CD4-positive, alpha-beta T cell treated with Interleukin-12 subunit alpha and Interleukin-12 subunit beta, for 1 hour (primary cell): Measurements from ENCODE around the gene COL19A1.
A peak's percentile ranks its signal among the peaks of the same experiment; 100 is the strongest.
"Not testable (repeated sequence)": the region's sequence is repeated elsewhere in the genome, so short reads cannot be mapped to it uniquely, and the experiment has no call there.

Source experiments
- DNase-seq: peaks from one replicate; pipeline ENCODE4 v3.0.0-alpha.2; 2020

The COL19A1 gene

GRCh38 chr6:69866770-69867638, 648 bp downstream of the COL19A1 start:
- DNase-seq, result peak; percentile 58

- DNase-seq, result no peak
These were observed 1.3 kb downstream of the COL19A1 start for GRCh38 chr6:69867639-69867976.

GRCh38 chr6:69868252-69868804, 2.0 kb downstream of the COL19A1 start:
- no peak for DNase-seq

GRCh38 chr6:69868961-69869360, 2.6 kb downstream of the COL19A1 start:
- DNase-seq, result no peak

GRCh38 chr6:69871107-69871506, 4.8 kb downstream of the COL19A1 start:
- DNase-seq, result no peak

GRCh38 chr6:69873291-69873690, 6.9 kb downstream of the COL19A1 start:
- DNase-seq, result no peak

GRCh38 chr6:69875715-69876114, 9.4 kb downstream of the COL19A1 start:
- no peak for DNase-seq

- DNase-seq, result no peak
These were observed 12.4 kb downstream of the COL19A1 start for GRCh38 chr6:69878795-69879194.

GRCh38 chr6:69880601-69881000, 14.2 kb downstream of the COL19A1 start:
- no peak for DNase-seq

- no peak for DNase-seq
These were observed 15.2 kb downstream of the COL19A1 start for GRCh38 chr6:69881322-69882151.

GRCh38 chr6:69883551-69883950, 17.2 kb downstream of the COL19A1 start:
- no peak for DNase-seq

- no peak for DNase-seq
These were observed 17.9 kb downstream of the COL19A1 start for GRCh38 chr6:69884231-69884630.

- DNase-seq, result peak; percentile 17
These were observed 20.7 kb downstream of the COL19A1 start for GRCh38 chr6:69887026-69887425.

GRCh38 chr6:69887714-69888345, 21.5 kb downstream of the COL19A1 start:
- DNase-seq, result no peak

- no peak for DNase-seq
These were observed 22.3 kb downstream of the COL19A1 start for GRCh38 chr6:69888482-69889233.

GRCh38 chr6:69889234-69889974, 23.0 kb downstream of the COL19A1 start:
- not testable (repeated sequence) for DNase-seq

GRCh38 chr6:69892561-69892960, 26.2 kb downstream of the COL19A1 start:
- DNase-seq, result not testable (repeated sequence)

- not testable (repeated sequence) for DNase-seq
These were observed 26.9 kb downstream of the COL19A1 start for GRCh38 chr6:69893266-69893665.

- DNase-seq, result no peak
These were observed 28.4 kb downstream of the COL19A1 start for GRCh38 chr6:69894578-69895347.

- DNase-seq, result no peak
These were observed 29.0 kb downstream of the COL19A1 start for GRCh38 chr6:69895396-69895795.

- DNase-seq, result no peak
These were observed 34.5 kb downstream of the COL19A1 start for GRCh38 chr6:69900869-69901268.
